HCT116 (cell line): ENCODE results near the gene CCNG1. TPM values are rescaled to one million over a fixed set of nuclear protein-coding genes. Genes with fewer than 3 reads are reported as not detected.

Experiments used
- ATAC-seq: fragments of 200-7000 bp; cut with Tn5 transposase; 2 replicates; pipeline ENCODE4 v1.9.1; 2020; ENCODE audit warnings: mild to moderate bottlenecking, moderate library complexity
- BruUV-seq: library from RNA; stranded (reverse); fragments of 400-500 nt; replicated peaks from 2 replicates; lab custom pipeline; 2021; lab: Mats Ljungman, UMichigan
- CTCF ChIA-PET: fragments of 300-600 bp; sonication (Branson Sonifier 250); formaldehyde crosslinking; loops from one replicate; lab custom pipeline; 2021; ENCODE audit warnings: antibody characterized with exemption; lab: Charles Lee
- POLR2A ChIA-PET: fragments of 300-600, 350-600 bp; sonication (Branson Sonifier 250); formaldehyde crosslinking; loops from one replicate; lab custom pipeline; 2021; ENCODE audit warnings: antibody characterized with exemption; lab: Charles Lee
- RAD21 ChIA-PET, 2 experiments: fragments of 300-600 bp; sonication (Branson Sonifier 250); formaldehyde crosslinking; loops; one replicate each; lab custom pipeline; 2023; ENCODE audit warnings: low total read pairs in 2 of 2; ENCODE audit not compliant: uncharacterized antibody in 2 of 2, unreplicated experiment in 2 of 2, low non-redundant PET in 1 of 2; lab: Charles Lee
- DNase-seq: peaks from one replicate; pipeline ENCODE4 v3.0.0-alpha.2; 2010; ENCODE audit warnings: low read depth, low spot score
- H2AFZ ChIP-seq: fragments of 200-600 bp; shearing (Covaris generic), sonication (generic); 2 replicates; pipeline ENCODE4 v1.6.1; 2017; ENCODE audit warnings: low read depth, mixed run types, mixed read lengths, antibody characterized with exemption, low read length; ENCODE audit not compliant: poor library complexity, severe bottlenecking
- H3K27ac ChIP-seq: 2 replicates; pipeline ENCODE4 v1.5.1; 2012; ENCODE audit warnings: low read depth, low read length
- H3K27me3 ChIP-seq: fragments of 200-600 bp; sonication (generic); 2 replicates; pipeline ENCODE4 v1.6.1; 2016; ENCODE audit warnings: mixed run types, low read length, mixed read lengths; ENCODE audit not compliant: insufficient read depth
- H3K36me3 ChIP-seq, 2 experiments: fragments of 200-500 bp in 1 of 2; fragments of 200-600 bp in 1 of 2; sonication (Bioruptor generic) in 1 of 2; sonication (generic) in 1 of 2; 2 replicates each; pipeline versions ENCODE4 v1.5.1 to v1.6.1; 2014 to 2016; ENCODE audit warnings: low read length in 2 of 2, inconsistent platforms in 1 of 2, mixed read lengths in 1 of 2, mixed run types in 1 of 2; ENCODE audit not compliant: insufficient read depth in 2 of 2, control insufficient read depth in 1 of 2
- H3K4me1 ChIP-seq, 2 experiments: fragments of 200-600 bp in 1 of 2; sonication (generic) in 1 of 2; 2 replicates each; pipeline versions ENCODE4 v1.5.1 to v1.6.1; 2012 to 2017; ENCODE audit warnings: low read length in 2 of 2, inconsistent platforms in 1 of 2, mild to moderate bottlenecking in 1 of 2, mixed read lengths in 1 of 2, mixed run types in 1 of 2, moderate library complexity in 1 of 2; ENCODE audit not compliant: insufficient read depth in 2 of 2, control insufficient read depth in 1 of 2
- H3K4me2 ChIP-seq: fragments of 200-600 bp; sonication (generic); 2 replicates; pipeline ENCODE4 v1.6.1; 2017; ENCODE audit warnings: mixed run types, low read length, mixed read lengths
- H3K4me3 ChIP-seq, 2 experiments: fragments of 200-600 bp in 1 of 2; sonication (generic) in 1 of 2; replicated peaks in 1 of 2; 2 replicates each; pipeline ENCODE4 v1.5.1; 2011 to 2016; ENCODE audit warnings: low read length in 2 of 2, control low read depth in 1 of 2, low read depth in 1 of 2, mild to moderate bottlenecking in 1 of 2, mixed read lengths in 1 of 2, mixed run types in 1 of 2
- H3K79me2 ChIP-seq: fragments of 200-600 bp; sonication (generic); 2 replicates; pipeline ENCODE4 v1.6.1; 2017; ENCODE audit warnings: mild to moderate bottlenecking, mixed run types, low read length, moderate library complexity, mixed read lengths; ENCODE audit not compliant: insufficient read depth
- H3K9ac ChIP-seq: fragments of 200-600 bp; sonication (generic); 2 replicates; pipeline ENCODE4 v1.6.1; 2016; ENCODE audit warnings: low read length, mixed read lengths
- H3K9me2 ChIP-seq: fragments of 200-600 bp; sonication (generic), shearing (Covaris generic); 2 replicates; pipeline ENCODE4 v1.6.1; 2017; ENCODE audit warnings: mixed run types, mild to moderate bottlenecking, moderate library complexity; ENCODE audit not compliant: insufficient read depth
- H3K9me3 ChIP-seq, 2 experiments: fragments of 200-500 bp in 1 of 2; fragments of 200-600 bp in 1 of 2; sonication (Bioruptor generic) in 1 of 2; sonication (generic) in 1 of 2; 2 replicates each; pipeline ENCODE4 v1.6.1; 2014 to 2017; ENCODE audit warnings: low read length in 2 of 2, mixed read lengths in 2 of 2, inconsistent platforms in 1 of 2, low read depth in 1 of 2, mild to moderate bottlenecking in 1 of 2, mixed run types in 1 of 2, moderate library complexity in 1 of 2; ENCODE audit not compliant: control insufficient read depth in 1 of 2, insufficient read depth in 1 of 2
- H4K20me1 ChIP-seq: fragments of 200-600 bp; sonication (generic), shearing (Covaris generic); 2 replicates; pipeline ENCODE4 v1.6.1; 2017; ENCODE audit warnings: mixed run types, mild to moderate bottlenecking, moderate library complexity; ENCODE audit not compliant: insufficient read depth
- CEBPB ChIP-seq: IDR thresholded peaks from 2 replicates; pipeline ENCODE4 v1.6.1; 2012; ENCODE audit warnings: low read depth
- EGR1 ChIP-seq: IDR thresholded peaks from 2 replicates; pipeline ENCODE4 v1.6.1; 2012; ENCODE audit warnings: low read depth
- ELF1 ChIP-seq: IDR thresholded peaks from 2 replicates; pipeline ENCODE4 v1.6.1; 2012; ENCODE audit warnings: low read depth, borderline replicate concordance
- EZH2 ChIP-seq: fragments of 200-600 bp; sonication (generic); IDR thresholded peaks from 2 replicates; pipeline ENCODE4 v1.6.1; 2017; ENCODE audit warnings: antibody characterized with exemption, mixed run types
- JUND ChIP-seq: IDR thresholded peaks from 2 replicates; pipeline ENCODE4 v1.6.1; 2012
- MAX ChIP-seq: IDR thresholded peaks from 2 replicates; pipeline ENCODE4 v1.6.1; 2012
- POLR2A ChIP-seq: IDR thresholded peaks from 2 replicates; pipeline ENCODE4 v1.7.0; 2011; ENCODE audit warnings: borderline replicate concordance; ENCODE audit not compliant: insufficient read depth, insufficient read length; ENCODE audit errors: extremely low read depth
- RAD21 ChIP-seq: IDR thresholded peaks from 2 replicates; pipeline ENCODE4 v1.6.1; 2012; ENCODE audit warnings: low read depth, mild to moderate bottlenecking
- REST ChIP-seq: IDR thresholded peaks from 2 replicates; pipeline ENCODE4 v1.6.1; 2012; ENCODE audit warnings: low read depth
- SRF ChIP-seq: IDR thresholded peaks from 2 replicates; pipeline ENCODE4 v1.6.1; 2012; ENCODE audit warnings: low read depth
- TCF7L2 ChIP-seq: IDR thresholded peaks from 2 replicates; pipeline ENCODE4 v1.7.0; 2011; ENCODE audit warnings: borderline replicate concordance, inconsistent platforms; ENCODE audit not compliant: insufficient read depth, insufficient read length; ENCODE audit errors: extremely low read depth
- YY1 ChIP-seq: IDR thresholded peaks from 2 replicates; pipeline ENCODE4 v1.6.1; 2011; ENCODE audit warnings: low read length, low read depth, moderate library complexity, mild to moderate bottlenecking; ENCODE audit not compliant: insufficient replicate concordance; ENCODE audit errors: extremely low read depth
- ZBTB33 ChIP-seq: IDR thresholded peaks from 2 replicates; pipeline ENCODE4 v1.6.1; 2011; ENCODE audit warnings: mild to moderate bottlenecking, low read length, moderate library complexity; ENCODE audit not compliant: insufficient replicate concordance; ENCODE audit errors: extremely low read depth
- ZFX ChIP-seq: fragments of 450-650 bp; IDR thresholded peaks from 2 replicates; pipeline ENCODE4 v1.6.1; 2017
- ZNF274 ChIP-seq: fragments of 200-500 bp; sonication (Bioruptor generic); IDR thresholded peaks from 2 replicates; pipeline ENCODE4 v1.6.1; 2014; ENCODE audit warnings: mild to moderate bottlenecking, low read depth, low read length, inconsistent platforms
- intact Hi-C: fragments of 100-400 bp; cut with micrococcal nuclease; formaldehyde crosslinking; loops from 2 replicates; pipeline ENCODE4 v1.10.0; 2022
- total RNA-seq: library from RNA; stranded (reverse); gene quantifications from one replicate; pipeline ENCODE4 v1.2.1, GENCODE V29; 2021; ENCODE audit not compliant: unreplicated experiment

CCNG1 gene
- total RNA-seq, 1 experiment from 2014 or later, result 176 TPM

GRCh38 chr5:163445345-163445744 lies 8.0 kb downstream of the CCNG1 start:
- H3K9ac ChIP-seq, result no peak overlapping the region
- POLR2A ChIA-PET, result interaction anchor here (1.0 to 1.1 kb wide), 2 partner anchors 15 to 58 kb away, joined by 3 read pairs; partner anchors contain the start of genes HMMR and NUDCD2
- no peaks in the 10 kb centered on the region for H4K20me1 ChIP-seq
- DNase-seq (no peak), ATAC-seq (no peak)
- H3K27me3 ChIP-seq, result no peaks in the 10 kb centered on the region
- no peak overlapping the region for H2AFZ ChIP-seq
- peaks cover 26% of the 10 kb centered on the region for H3K79me2 ChIP-seq
- H3K27ac ChIP-seq, result no peak overlapping the region
- no peaks in the 10 kb centered on the region for H3K9me3 ChIP-seq
- intact Hi-C loops, result no loop called here
- BruUV-seq, result no TSS peak
- RAD21 ChIA-PET, result no interaction called here
- no peaks in the 10 kb centered on the region for H3K4me1 ChIP-seq
- H3K9me2 ChIP-seq, result no peaks in the 10 kb centered on the region
- CTCF ChIA-PET, result no interaction called here
- no peak overlapping the region for H3K4me3 ChIP-seq
- TF ChIP-seq ZFX, result no peak
- no peak for TF ChIP-seq MAX
- no peak for TF ChIP-seq RAD21
- TF ChIP-seq POLR2A, result no peak
- no peak for TF ChIP-seq SRF
- no peak for TF ChIP-seq CEBPB
- no peak for TF ChIP-seq YY1
- no peak for TF ChIP-seq TCF7L2
- TF ChIP-seq EGR1, result no peak
- no peak for TF ChIP-seq EZH2
- TF ChIP-seq REST, result no peak
- no peak for TF ChIP-seq JUND
- TF ChIP-seq ZBTB33, result no peak
- TF ChIP-seq ELF1, result no peak
- no peak for TF ChIP-seq ZNF274
- H3K36me3 ChIP-seq, result peaks cover 38 to 68% of the 10 kb centered on the region in 2 experiments
- no peak overlapping the region for H3K4me2 ChIP-seq
